ENCODE data around the gene KLHL12. TPM values are rescaled to one million over a fixed set of nuclear protein-coding genes. Genes with fewer than 3 reads are reported as not detected.
"Not testable (repeated sequence)": the region's sequence is repeated elsewhere in the genome, so short reads cannot be mapped to it uniquely, and the experiment has no call there.

KLHL12 gene
- total RNA-seq, 2 donors from 2014 or later: 43.8 to 52.5 TPM

- H3K9me3 Mint-ChIP-seq: no peaks in the 10 kb centered on the region
- no peak overlapping the region for H3K4me3 Mint-ChIP-seq
- peaks cover 6 to 21% of the 10 kb centered on the region in 2 donors for H3K36me3 Mint-ChIP-seq (ENCODE audit: insufficient read depth in 2 of 2)
- H3K4me1 Mint-ChIP-seq (ENCODE audit: low read depth): peaks cover 5% of the 10 kb centered on the region
- DNase-seq (no peak), ATAC-seq (replicated peaks in 1 of 2) (no peak)
- H3K27me3 Mint-ChIP-seq (ENCODE audit: low read depth): no peaks in the 10 kb centered on the region
- no peak overlapping the region for H3K27ac Mint-ChIP-seq
Measured at GRCh38 chr1:202940561-202940960, 13.5 kb upstream of the KLHL12 start.

GRCh38 chr1:202938287-202938925 is 11.4 kb upstream of the KLHL12 start:
- ATAC-seq (replicated peaks in 1 of 2) (no peak), DNase-seq (no peak)
- Mint-ChIP-seq H3K27me3 (ENCODE audit: low read depth) (no peaks in the 10 kb centered on the region), H3K27ac (no peak overlapping the region), H3K4me1 (ENCODE audit: low read depth) (peaks cover 5% of the 10 kb centered on the region), H3K9me3 (no peaks in the 10 kb centered on the region), H3K36me3 (ENCODE audit: insufficient read depth in 2 of 2) (peaks cover 1 to 10% of the 10 kb centered on the region in 2 donors), H3K4me3 (no peak overlapping the region)

GRCh38 chr1:202936409-202936808 is 9.4 kb upstream of the KLHL12 start:
- H3K36me3 Mint-ChIP-seq (ENCODE audit: insufficient read depth in 2 of 2); DNase-seq; H3K27me3 Mint-ChIP-seq (ENCODE audit: low read depth); H3K9me3 Mint-ChIP-seq; ATAC-seq (replicated peaks in 1 of 2); H3K4me3 Mint-ChIP-seq; H3K4me1 Mint-ChIP-seq (ENCODE audit: low read depth); H3K27ac Mint-ChIP-seq: not testable (repeated sequence)

- Mint-ChIP-seq H3K36me3 (ENCODE audit: insufficient read depth in 2 of 2) (peaks cover 0 to 1% of the 10 kb centered on the region in 2 donors), H3K27ac (no peak overlapping the region), H3K4me3 (no peak overlapping the region), H3K27me3 (ENCODE audit: low read depth) (no peaks in the 10 kb centered on the region), H3K4me1 (ENCODE audit: low read depth) (peaks cover 5% of the 10 kb centered on the region), H3K9me3 (peaks cover 0 to 4% of the 10 kb centered on the region in 2 donors)
- no peak for ATAC-seq (replicated peaks in 1 of 2)
- DNase-seq: no peak
Measured at GRCh38 chr1:202935844-202936243, 8.8 kb upstream of the KLHL12 start.

- Mint-ChIP-seq H3K36me3 (ENCODE audit: insufficient read depth in 2 of 2) (no peaks in the 10 kb centered on the region), H3K27ac (no peak overlapping the region), H3K4me3 (no peak overlapping the region), H3K4me1 (ENCODE audit: low read depth) (peaks cover 5% of the 10 kb centered on the region), H3K27me3 (ENCODE audit: low read depth) (no peaks in the 10 kb centered on the region), H3K9me3 (peaks cover 0 to 4% of the 10 kb centered on the region in 2 donors)
- ATAC-seq (replicated peaks in 1 of 2): no peak
- no peak for DNase-seq
Measured at GRCh38 chr1:202934755-202935154, 7.7 kb upstream of the KLHL12 start.

GRCh38 chr1:202932476-202932875 is 5.4 kb upstream of the KLHL12 start:
- peaks cover 5% of the 10 kb centered on the region for H3K4me1 Mint-ChIP-seq (ENCODE audit: low read depth)
- H3K4me3 Mint-ChIP-seq: no peak overlapping the region
- no peak overlapping the region for H3K27ac Mint-ChIP-seq
- ATAC-seq (replicated peaks in 1 of 2) (no peak), DNase-seq (no peak)
- no peaks in the 10 kb centered on the region for H3K36me3 Mint-ChIP-seq (ENCODE audit: insufficient read depth in 2 of 2)
- peaks cover 5% of the 10 kb centered on the region for H3K27me3 Mint-ChIP-seq (ENCODE audit: low read depth)
- peaks cover 0 to 4% of the 10 kb centered on the region in 2 donors for H3K9me3 Mint-ChIP-seq

GRCh38 chr1:202923533-202923932 is 3.5 kb downstream of the KLHL12 start:
- ATAC-seq (replicated peaks in 1 of 2) (no peak), DNase-seq (no peak)
- H3K27me3 Mint-ChIP-seq (ENCODE audit: low read depth): no peaks in the 10 kb centered on the region
- H3K9me3 Mint-ChIP-seq: no peaks in the 10 kb centered on the region
- H3K27ac Mint-ChIP-seq: peak overlapping the region; percentile 44
- peaks cover 33% of the 10 kb centered on the region for H3K4me1 Mint-ChIP-seq (ENCODE audit: low read depth)
- H3K4me3 Mint-ChIP-seq: peak overlapping the region; percentile 22
- H3K36me3 Mint-ChIP-seq (ENCODE audit: insufficient read depth in 2 of 2): peaks cover 0 to 8% of the 10 kb centered on the region in 2 donors

- DNase-seq: no peak
- no peak overlapping the region for H3K27ac Mint-ChIP-seq
- ATAC-seq (replicated peaks in 1 of 2): no peak
- no peaks in the 10 kb centered on the region for H3K9me3 Mint-ChIP-seq
- no peaks in the 10 kb centered on the region for H3K27me3 Mint-ChIP-seq (ENCODE audit: low read depth)
- H3K4me3 Mint-ChIP-seq: no peak overlapping the region
- peaks cover 16% of the 10 kb centered on the region for H3K4me1 Mint-ChIP-seq (ENCODE audit: low read depth)
- peaks cover 0 to 17% of the 10 kb centered on the region in 2 donors for H3K36me3 Mint-ChIP-seq (ENCODE audit: insufficient read depth in 2 of 2)
Measured at GRCh38 chr1:202919615-202920014, 7.4 kb downstream of the KLHL12 start.

GRCh38 chr1:202915146-202915545 is 11.9 kb downstream of the KLHL12 start:
- DNase-seq (no peak), ATAC-seq (replicated peaks in 1 of 2) (no peak)
- Mint-ChIP-seq H3K27ac (no peak overlapping the region), H3K27me3 (ENCODE audit: low read depth) (no peaks in the 10 kb centered on the region), H3K4me1 (ENCODE audit: low read depth) (peaks cover 17% of the 10 kb centered on the region), H3K4me3 (no peak overlapping the region), H3K36me3 (ENCODE audit: insufficient read depth in 2 of 2) (peaks cover 10 to 30% of the 10 kb centered on the region in 2 donors), H3K9me3 (no peaks in the 10 kb centered on the region)

GRCh38 chr1:202912476-202912875 is 14.6 kb downstream of the KLHL12 start:
- not testable (repeated sequence) for ATAC-seq (replicated peaks in 1 of 2); H3K9me3 Mint-ChIP-seq; H3K27me3 Mint-ChIP-seq (ENCODE audit: low read depth); DNase-seq; H3K4me3 Mint-ChIP-seq
- Mint-ChIP-seq H3K36me3 (ENCODE audit: insufficient read depth in 2 of 2) (peaks cover 12 to 26% of the 10 kb centered on the region in 2 donors), H3K4me1 (ENCODE audit: low read depth) (peaks cover 17% of the 10 kb centered on the region), H3K27ac (peak overlapping the region; percentile 32)

GRCh38 chr1:202909494-202909893 is 17.5 kb downstream of the KLHL12 start:
- ATAC-seq (replicated peaks in 1 of 2): no peak
- no peak for DNase-seq
- Mint-ChIP-seq H3K4me1 (ENCODE audit: low read depth) (peaks cover 17% of the 10 kb centered on the region), H3K36me3 (ENCODE audit: insufficient read depth in 2 of 2) (peaks cover 12 to 25% of the 10 kb centered on the region in 2 donors), H3K4me3 (no peak overlapping the region), H3K27ac (peak overlapping the region; percentile 78), H3K27me3 (ENCODE audit: low read depth) (no peaks in the 10 kb centered on the region), H3K9me3 (no peaks in the 10 kb centered on the region)

GRCh38 chr1:202908998-202909397 is 18.0 kb downstream of the KLHL12 start:
- Mint-ChIP-seq H3K36me3 (ENCODE audit: insufficient read depth in 2 of 2) (peaks cover 10 to 23% of the 10 kb centered on the region in 2 donors), H3K27ac (no peak overlapping the region), H3K27me3 (ENCODE audit: low read depth) (no peaks in the 10 kb centered on the region), H3K4me3 (no peak overlapping the region), H3K4me1 (ENCODE audit: low read depth) (peaks cover 17% of the 10 kb centered on the region), H3K9me3 (no peaks in the 10 kb centered on the region)
- DNase-seq (no peak), ATAC-seq (replicated peaks in 1 of 2) (no peak)

- Mint-ChIP-seq H3K9me3 (no peaks in the 10 kb centered on the region), H3K4me3 (no peak overlapping the region), H3K27ac (no peak overlapping the region), H3K36me3 (ENCODE audit: insufficient read depth in 2 of 2) (peaks cover 2 to 8% of the 10 kb centered on the region in 2 donors), H3K4me1 (ENCODE audit: low read depth) (no peaks in the 10 kb centered on the region), H3K27me3 (ENCODE audit: low read depth) (no peaks in the 10 kb centered on the region)
- DNase-seq (no peak), ATAC-seq (replicated peaks in 1 of 2) (no peak)
Measured at GRCh38 chr1:202905331-202905730, 21.7 kb downstream of the KLHL12 start.

GRCh38 chr1:202903808-202904207 is 23.2 kb downstream of the KLHL12 start:
- not testable (repeated sequence) for H3K27ac Mint-ChIP-seq; ATAC-seq (replicated peaks in 1 of 2); H3K4me3 Mint-ChIP-seq; H3K36me3 Mint-ChIP-seq (ENCODE audit: insufficient read depth in 2 of 2); H3K27me3 Mint-ChIP-seq (ENCODE audit: low read depth); H3K9me3 Mint-ChIP-seq; H3K4me1 Mint-ChIP-seq (ENCODE audit: low read depth); DNase-seq
